Measurements from ENCODE around the gene DLG2.

DNA sequence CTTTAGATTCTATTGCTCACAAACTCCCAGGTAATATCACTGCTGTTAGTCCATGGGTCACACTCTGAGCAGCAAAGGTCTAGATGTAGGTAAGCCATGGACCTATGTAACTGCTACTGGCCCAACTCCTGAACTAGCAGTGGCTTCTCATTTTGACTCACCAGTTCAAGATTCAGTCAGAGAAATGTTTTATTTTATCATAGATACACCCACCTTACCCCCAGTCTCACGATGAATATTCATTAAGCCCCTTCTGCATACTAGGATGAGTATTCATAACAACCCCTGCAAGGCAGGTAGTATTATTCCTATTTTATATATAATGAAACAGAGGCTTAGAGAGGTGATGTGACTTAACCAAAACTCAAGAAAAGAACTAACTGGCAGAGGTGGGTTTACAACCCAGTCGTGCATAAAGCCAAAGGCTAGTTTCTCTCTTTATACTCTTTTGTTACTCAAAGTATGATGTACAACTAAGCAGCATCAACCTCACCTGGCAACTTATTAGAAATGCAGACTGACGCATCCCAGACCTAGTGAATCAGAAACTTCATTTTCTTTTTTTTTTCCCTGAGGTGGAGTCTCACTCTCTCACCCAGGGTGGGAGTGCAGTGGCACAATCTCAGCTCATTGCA is 1383.4 kb downstream of the DLG2 start:
- TF ChIP-seq POLR2AphosphoS5 (IDR thresholded peaks at IDR 0.05; ENCODE audit: low read depth, low read length) (no peak), SIN3A (IDR thresholded peaks at IDR 0.05; ENCODE audit: borderline replicate concordance, insufficient read depth, low read length) (no peak)
